Neural progenitor cell (in vitro differentiated cells): Measurements from ENCODE around the gene ZRSR2. TPM values are rescaled to one million over a fixed set of nuclear protein-coding genes. Genes with fewer than 3 reads are reported as not detected.
A peak's percentile ranks its signal among the peaks of the same experiment; 100 is the strongest.
"Not testable (repeated sequence)": the region's sequence is repeated elsewhere in the genome, so short reads cannot be mapped to it uniquely, and the experiment has no call there.

Experiments used
- DNase-seq: peaks from one replicate; pipeline ENCODE4 v3.0.0-alpha.2; 2016; ENCODE audit warnings: low spot score
- H2AFZ ChIP-seq: fragments of 200-600 bp; sonication (generic); replicated peaks from 2 replicates; pipeline ENCODE4 v1.6.1; 2016; ENCODE audit warnings: antibody characterized with exemption
- H3F3A ChIP-seq: fragments of 200-600 bp; sonication (generic); 2 replicates; pipeline ENCODE4 v1.6.1; 2016; ENCODE audit warnings: antibody characterized with exemption, low read depth
- H3K27ac ChIP-seq: fragments of 200-600 bp; sonication (generic); 2 replicates; pipeline ENCODE4 v1.5.1; 2016; ENCODE audit warnings: mild to moderate bottlenecking
- H3K27me3 ChIP-seq: fragments of 200-600 bp; sonication (generic); 2 replicates; pipeline ENCODE4 v1.6.1; 2016; ENCODE audit warnings: mild to moderate bottlenecking, moderate library complexity
- H3K36me3 ChIP-seq: fragments of 200-600 bp; sonication (generic); 2 replicates; pipeline ENCODE4 v1.5.1; 2016
- H3K4me1 ChIP-seq: fragments of 200-600 bp; sonication (generic); 2 replicates; pipeline ENCODE4 v1.6.1; 2016; ENCODE audit warnings: mixed run types
- H3K4me2 ChIP-seq: fragments of 200-600 bp; sonication (generic); 2 replicates; pipeline ENCODE4 v1.6.1; 2016
- H3K4me3 ChIP-seq: fragments of 200-600 bp; sonication (generic); 2 replicates; pipeline ENCODE4 v1.5.1; 2016
- H3K79me2 ChIP-seq: fragments of 200-600 bp; sonication (generic); 2 replicates; pipeline ENCODE4 v1.6.1; 2016; ENCODE audit warnings: low read depth
- H3K9ac ChIP-seq: fragments of 200-600 bp; sonication (generic); 2 replicates; pipeline ENCODE4 v1.6.1; 2016
- H3K9me3 ChIP-seq: fragments of 200-600 bp; sonication (generic); 2 replicates; pipeline ENCODE4 v1.5.1; 2016; ENCODE audit warnings: low read depth
- H4K20me1 ChIP-seq: fragments of 200-600 bp; sonication (generic); 2 replicates; pipeline ENCODE4 v1.6.1; 2016; ENCODE audit warnings: low read depth
- H3K27ac Mint-ChIP-seq: 3 replicates; pipeline ENCODE4 v1.8.0; 2021; ENCODE audit warnings: mixed read lengths
- H3K27me3 Mint-ChIP-seq: 2 replicates; pipeline ENCODE4 v1.8.0; 2022; ENCODE audit warnings: low read depth, mild to moderate bottlenecking, inconsistent platforms, moderate library complexity, mixed read lengths; ENCODE audit not compliant: insufficient read depth
- H3K36me3 Mint-ChIP-seq: 3 replicates; pipeline ENCODE4 v1.8.0; 2021; ENCODE audit warnings: mixed read lengths
- H3K4me1 Mint-ChIP-seq: 3 replicates; pipeline ENCODE4 v1.8.0; 2021; ENCODE audit warnings: mixed read lengths
- H3K4me3 Mint-ChIP-seq: 3 replicates; pipeline ENCODE4 v1.8.0; 2021; ENCODE audit warnings: mild to moderate bottlenecking, moderate library complexity, mixed read lengths
- H3K9me3 Mint-ChIP-seq: 3 replicates; pipeline ENCODE4 v1.8.0; 2020; ENCODE audit warnings: mixed read lengths
- CTCF ChIP-seq: fragments of 200-600 bp; sonication (generic); IDR thresholded peaks from 2 replicates; pipeline ENCODE4 v1.5.1; 2017; ENCODE audit warnings: antibody characterized with exemption, mild to moderate bottlenecking
- EZH2 ChIP-seq: fragments of 200-600 bp; sonication (generic); IDR thresholded peaks from 2 replicates; pipeline ENCODE4 v1.6.1; 2017; ENCODE audit warnings: antibody characterized with exemption, mild to moderate bottlenecking, moderate library complexity
- EZH2phosphoT487 ChIP-seq: fragments of 200-600 bp; sonication (generic); IDR thresholded peaks from 2 replicates; pipeline ENCODE4 v1.6.1; 2017; ENCODE audit warnings: antibody characterized with exemption
- total RNA-seq: library from RNA; depleted of rRNA; stranded (reverse); fragments of >200 nt; gene quantifications from 2 replicates; pipeline ENCODE4 v1.2.3, GENCODE V29; 2015; ENCODE audit warnings: low replicate concordance

The ZRSR2 gene
- 8.6 and 15.2 TPM in 2 replicates for total RNA-seq

GRCh38 chrX:15789979-15790768 is at the start of gene ZRSR2:
ZRSR2 (plus strand) TSS chrX:15790484; CDS start chrX:15790496, 12 bp downstream.
- H3K79me2 ChIP-seq = peaks cover 22% of the 10 kb centered on the region
- peak; percentile 91 for DNase-seq
- Mint-ChIP-seq H3K27ac (no peak within 1 kb of the TSS), H3K4me3 (no peak within 1 kb of the TSS), H3K36me3 (no peaks in the 10 kb centered on the region), H3K9me3 (no peaks in the 10 kb centered on the region), H3K4me1 (no peaks in the 10 kb centered on the region), H3K27me3 (no peaks in the 10 kb centered on the region)
- H3K27ac ChIP-seq = peak within 1 kb of the TSS; percentile 34
- no peaks in the 10 kb centered on the region for H3K36me3 ChIP-seq
- H3K4me2 ChIP-seq = peak within 1 kb of the TSS; percentile 82
- no peaks in the 10 kb centered on the region for H3K9me3 ChIP-seq
- peaks cover 7% of the 10 kb centered on the region for H3F3A ChIP-seq
- no peaks in the 10 kb centered on the region for H4K20me1 ChIP-seq
- peak within 1 kb of the TSS; percentile 60 for H3K9ac ChIP-seq
- TF ChIP-seq EZH2 = no peak
- TF ChIP-seq CTCF = no peak
- TF ChIP-seq EZH2phosphoT487 = no peak
- H3K4me1 ChIP-seq = no peaks in the 10 kb centered on the region
- H2AFZ ChIP-seq = peak within 1 kb of the TSS; percentile 95
- H3K4me3 ChIP-seq = peak within 1 kb of the TSS; percentile 74
- H3K27me3 ChIP-seq = no peaks in the 10 kb centered on the region

- Histone ChIP-seq H2AFZ (no peak overlapping the region), H3F3A (peaks cover 24% of the 10 kb centered on the region), H3K4me3 (no peak overlapping the region), H4K20me1 (no peaks in the 10 kb centered on the region), H3K9ac (no peak overlapping the region), H3K27ac (no peak overlapping the region), H3K9me3 (no peaks in the 10 kb centered on the region), H3K4me1 (peaks cover 23% of the 10 kb centered on the region), H3K36me3 (no peaks in the 10 kb centered on the region), H3K27me3 (peaks cover under 1% of the 10 kb centered on the region), H3K4me2 (no peak overlapping the region), H3K79me2 (no peaks in the 10 kb centered on the region)
- H3K4me3 Mint-ChIP-seq = no peak overlapping the region
- TF ChIP-seq CTCF (no peak), EZH2phosphoT487 (no peak), EZH2 (no peak)
- peaks cover 28% of the 10 kb centered on the region for H3K4me1 Mint-ChIP-seq
- no peak for DNase-seq
- H3K27me3 Mint-ChIP-seq = peaks cover 13% of the 10 kb centered on the region
- peaks cover 18% of the 10 kb centered on the region for H3K36me3 Mint-ChIP-seq
- no peak overlapping the region for H3K27ac Mint-ChIP-seq
- peaks cover 4% of the 10 kb centered on the region for H3K9me3 Mint-ChIP-seq
Observed at GRCh38 chrX:15744181-15744867, 46.0 kb upstream of the ZRSR2 start.

- Mint-ChIP-seq H3K27me3 (peaks cover 10% of the 10 kb centered on the region), H3K4me1 (peaks cover 28% of the 10 kb centered on the region), H3K27ac (no peak overlapping the region), H3K9me3 (peaks cover 4% of the 10 kb centered on the region), H3K36me3 (peaks cover 19% of the 10 kb centered on the region), H3K4me3 (no peak overlapping the region)
- no peak overlapping the region for H3K4me2 ChIP-seq
- no peaks in the 10 kb centered on the region for H3K79me2 ChIP-seq
- no peak overlapping the region for H3K27ac ChIP-seq
- H3K27me3 ChIP-seq = no peaks in the 10 kb centered on the region
- peaks cover 24% of the 10 kb centered on the region for H3F3A ChIP-seq
- H3K4me3 ChIP-seq = no peak overlapping the region
- H4K20me1 ChIP-seq = no peaks in the 10 kb centered on the region
- no peak for DNase-seq
- H3K9ac ChIP-seq = no peak overlapping the region
- H3K9me3 ChIP-seq = no peaks in the 10 kb centered on the region
- H3K4me1 ChIP-seq = peaks cover 23% of the 10 kb centered on the region
- H3K36me3 ChIP-seq = no peaks in the 10 kb centered on the region
- no peak for TF ChIP-seq EZH2
- TF ChIP-seq EZH2phosphoT487 = no peak
- no peak for TF ChIP-seq CTCF
- H2AFZ ChIP-seq = no peak overlapping the region
Observed at GRCh38 chrX:15745179-15745578, 45.1 kb upstream of the ZRSR2 start.

GRCh38 chrX:15746651-15747050 is 43.6 kb upstream of the ZRSR2 start:
- Histone ChIP-seq H3F3A (peaks cover 24% of the 10 kb centered on the region), H3K4me1 (peaks cover 23% of the 10 kb centered on the region)
- not testable (repeated sequence) for H3K4me3 ChIP-seq, H3K27ac Mint-ChIP-seq, H3K36me3 ChIP-seq, H3K9ac ChIP-seq, H3K79me2 ChIP-seq, H4K20me1 ChIP-seq, H3K27ac ChIP-seq, H3K9me3 Mint-ChIP-seq, H3K27me3 ChIP-seq, H3K9me3 ChIP-seq, H2AFZ ChIP-seq, H3K4me3 Mint-ChIP-seq, H3K4me2 ChIP-seq, DNase-seq, H3K27me3 Mint-ChIP-seq
- Mint-ChIP-seq H3K36me3 (peaks cover 25% of the 10 kb centered on the region), H3K4me1 (peaks cover 34% of the 10 kb centered on the region)
